ENCODE results near the gene KAT2B. TPM values are rescaled to one million over a fixed set of nuclear protein-coding genes. Genes with fewer than 3 reads are reported as not detected.

The KAT2B gene
- total RNA-seq, 2 donors from 2014 or later = 8.5 to 25.9 TPM

GRCh38 chr3:20154928-20155327 lies 114.7 kb downstream of the KAT2B start:
- Histone ChIP-seq H3K9me3 (no peaks in the 10 kb centered on the region), H3K4me1 (no peaks in the 10 kb centered on the region), H3K9ac (ENCODE audit: low read depth in 2 of 2, low read length in 2 of 2) (no peak overlapping the region), H3K27me3 (no peaks in the 10 kb centered on the region), H3K27ac (no peak overlapping the region), H3K36me3 (no peaks in the 10 kb centered on the region), H3K4me3 (no peak overlapping the region)
- no peak for DNase-seq
- no peak for TF ChIP-seq CTCF (IDR thresholded peaks at IDR 0.05)
- intact Hi-C loops (cut with DNase I) = no loop called here

- Histone ChIP-seq H3K27ac (no peak overlapping the region), H3K36me3 (no peaks in the 10 kb centered on the region), H3K4me3 (no peak overlapping the region), H3K9ac (ENCODE audit: low read depth in 2 of 2, low read length in 2 of 2) (no peak overlapping the region), H3K4me1 (no peaks in the 10 kb centered on the region), H3K27me3 (no peaks in the 10 kb centered on the region), H3K9me3 (no peaks in the 10 kb centered on the region)
- TF ChIP-seq CTCF (IDR thresholded peaks at IDR 0.05) = no peak
- DNase-seq = no peak
- intact Hi-C loops (cut with DNase I) = no loop called here
Measured at GRCh38 chr3:20160230-20160629, 120.0 kb downstream of the KAT2B start.

- Histone ChIP-seq H3K9me3 (no peaks in the 10 kb centered on the region), H3K4me3 (no peak overlapping the region), H3K27me3 (no peaks in the 10 kb centered on the region), H3K4me1 (no peaks in the 10 kb centered on the region), H3K36me3 (no peaks in the 10 kb centered on the region), H3K9ac (ENCODE audit: low read depth in 2 of 2, low read length in 2 of 2) (no peak overlapping the region), H3K27ac (no peak overlapping the region)
- intact Hi-C loops (cut with DNase I) = no loop called here
- no peak for TF ChIP-seq CTCF (IDR thresholded peaks at IDR 0.05)
- DNase-seq = no peak
Measured at GRCh38 chr3:20161714-20162113, 121.5 kb downstream of the KAT2B start.

- H3K4me1 ChIP-seq = no peaks in the 10 kb centered on the region
- no peaks in the 10 kb centered on the region for H3K27me3 ChIP-seq
- H3K36me3 ChIP-seq = no peaks in the 10 kb centered on the region
- no peak overlapping the region for H3K9ac ChIP-seq (ENCODE audit: low read depth in 2 of 2, low read length in 2 of 2)
- no peak overlapping the region for H3K4me3 ChIP-seq
- no peak for DNase-seq
- H3K9me3 ChIP-seq = no peaks in the 10 kb centered on the region
- no peak overlapping the region for H3K27ac ChIP-seq
- no peak for TF ChIP-seq CTCF (IDR thresholded peaks at IDR 0.05)
- intact Hi-C loops (cut with DNase I) = no loop called here
Measured at GRCh38 chr3:20173844-20174410, 133.7 kb downstream of the KAT2B start.

- no peak overlapping the region for H3K9ac ChIP-seq (ENCODE audit: low read depth in 2 of 2, low read length in 2 of 2)
- intact Hi-C loops (cut with DNase I) = no loop called here
Measured at GRCh38 chr3:20181276-20181675, 141.0 kb downstream of the KAT2B start.

More at GRCh38 chr3:20181276-20181675, 141.0 kb downstream of the KAT2B start:
- no peaks in the 10 kb centered on the region for H3K27me3 ChIP-seq
- no peak for DNase-seq
- no peaks in the 10 kb centered on the region for H3K4me1 ChIP-seq
- no peaks in the 10 kb centered on the region for H3K9me3 ChIP-seq
- no peak overlapping the region for H3K27ac ChIP-seq
- TF ChIP-seq CTCF (IDR thresholded peaks at IDR 0.05) = no peak
- no peaks in the 10 kb centered on the region for H3K36me3 ChIP-seq
- H3K4me3 ChIP-seq = no peak overlapping the region
